CD4-positive, alpha-beta T cell treated with Interleukin-15 for 1 hour (primary cell): ENCODE measurements around the gene RMP24.
A peak's percentile ranks its signal among the peaks of the same experiment; 100 is the strongest.
"Not testable (repeated sequence)": the region's sequence is repeated elsewhere in the genome, so short reads cannot be mapped to it uniquely, and the experiment has no call there.

Experiments
- DNase-seq: peaks from one replicate; pipeline ENCODE4 v3.0.0-alpha.2; 2020

The RMP24 gene

GRCh38 chr18:35972197-35973000 lies at the start of gene RMP24:
Gene RMP24, plus strand, starts transcription at chr18:35972679.
- DNase-seq = peak; percentile 92

- no peak for DNase-seq
Measured at GRCh38 chr18:35923939-35924684, 48.4 kb upstream of the RMP24 start.

GRCh38 chr18:35926884-35927283 lies 45.6 kb upstream of the RMP24 start:
- no peak for DNase-seq

DNA sequence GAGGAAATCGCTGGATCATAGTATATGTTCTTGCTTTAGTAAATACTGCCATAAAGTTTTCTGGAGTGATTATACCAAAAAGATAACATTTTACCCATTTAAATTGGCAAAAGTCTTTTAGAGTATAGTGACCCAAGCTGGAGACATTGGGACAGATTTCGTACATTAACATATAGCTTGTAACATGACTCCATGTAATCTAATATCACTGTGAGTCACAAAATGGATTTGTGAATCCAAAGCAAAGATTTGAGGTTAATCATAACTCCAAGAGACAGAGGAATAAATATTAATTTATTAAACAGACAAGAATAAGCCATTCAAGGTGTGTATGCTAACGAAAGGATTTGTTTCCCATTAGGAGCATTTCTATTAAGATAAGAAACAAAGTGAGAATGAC lies 45.0 kb upstream of the RMP24 start:
- DNase-seq = no peak

GRCh38 chr18:35933982-35934381 lies 38.5 kb upstream of the RMP24 start:
- DNase-seq = no peak

DNA sequence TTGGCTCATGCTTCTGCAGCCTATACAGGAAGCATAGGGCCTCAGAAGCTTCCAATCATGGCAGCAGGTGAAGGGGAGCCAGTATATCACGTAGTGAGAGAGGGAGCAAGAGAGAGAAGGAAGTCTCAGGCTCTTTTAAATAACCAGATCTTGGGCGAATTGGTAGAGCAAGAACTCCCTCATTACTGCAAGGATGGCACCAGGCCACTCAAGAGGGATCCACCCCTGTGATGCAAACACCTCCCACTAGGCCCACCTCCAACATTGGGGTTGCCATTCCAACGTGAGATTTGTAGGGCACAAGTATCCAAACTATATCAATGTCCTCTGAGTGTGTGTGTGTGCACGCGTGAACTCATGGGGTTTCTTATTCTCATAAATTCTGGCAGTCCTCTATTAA lies 37.6 kb upstream of the RMP24 start:
- no peak for DNase-seq

DNA sequence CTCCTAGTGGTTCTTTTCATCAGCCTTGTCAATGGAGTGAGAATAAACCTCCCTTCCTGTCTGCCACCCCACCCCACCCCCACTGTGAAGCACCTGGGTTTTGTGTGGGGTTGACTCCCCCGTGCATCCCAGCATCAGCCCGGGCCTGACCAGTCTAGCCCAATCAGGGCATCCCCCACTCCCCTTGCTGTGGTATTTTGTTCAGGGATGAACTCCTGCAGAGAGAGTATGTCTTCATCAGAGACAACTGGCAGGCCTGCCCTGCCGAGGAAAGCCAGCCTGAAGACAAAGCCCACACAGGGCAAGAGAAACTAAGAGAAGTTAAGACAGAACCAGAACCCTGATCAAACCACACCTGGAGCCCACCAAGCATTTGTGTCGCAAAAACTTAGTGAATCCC lies 36.7 kb upstream of the RMP24 start:
- no peak for DNase-seq

DNA sequence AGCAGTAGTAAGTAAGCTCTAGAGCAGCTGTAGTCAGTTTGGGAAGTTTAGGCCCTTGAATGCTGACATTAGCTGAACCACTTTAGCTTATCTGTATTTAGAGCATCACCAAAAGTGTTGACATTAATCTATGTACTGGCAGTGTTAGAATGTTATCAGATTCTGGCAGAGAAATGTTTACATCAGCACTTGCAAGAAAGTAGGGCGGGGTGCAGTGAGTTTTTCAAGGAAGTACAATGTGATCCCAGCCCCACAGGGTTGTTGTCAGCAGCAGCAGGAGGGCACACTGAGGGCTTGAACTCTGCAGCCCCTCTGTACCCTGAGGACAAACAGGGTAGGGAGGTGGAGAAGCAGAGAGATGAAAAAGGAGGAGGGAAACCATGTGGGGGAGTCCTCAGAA lies 35.5 kb upstream of the RMP24 start:
- no peak for DNase-seq

DNA sequence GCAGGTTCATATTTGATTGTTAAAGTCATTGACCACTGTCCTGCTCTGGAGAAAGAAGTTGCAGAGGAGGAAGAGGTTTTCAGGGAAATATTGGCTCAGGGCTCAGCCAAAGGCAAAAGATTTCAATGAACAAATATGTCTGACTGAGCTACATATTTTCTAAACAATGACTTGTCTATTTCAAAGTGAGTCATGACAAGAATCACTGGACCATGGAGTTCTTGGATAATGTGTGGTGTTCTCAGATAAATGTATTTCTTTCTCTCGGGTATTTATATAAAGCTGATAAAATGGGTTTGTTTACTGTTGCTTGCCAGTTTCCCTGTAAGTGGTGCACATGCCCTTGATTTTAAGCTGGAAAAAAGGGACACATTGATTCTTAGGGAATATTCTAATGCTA lies 34.3 kb upstream of the RMP24 start:
- DNase-seq = no peak

DNA sequence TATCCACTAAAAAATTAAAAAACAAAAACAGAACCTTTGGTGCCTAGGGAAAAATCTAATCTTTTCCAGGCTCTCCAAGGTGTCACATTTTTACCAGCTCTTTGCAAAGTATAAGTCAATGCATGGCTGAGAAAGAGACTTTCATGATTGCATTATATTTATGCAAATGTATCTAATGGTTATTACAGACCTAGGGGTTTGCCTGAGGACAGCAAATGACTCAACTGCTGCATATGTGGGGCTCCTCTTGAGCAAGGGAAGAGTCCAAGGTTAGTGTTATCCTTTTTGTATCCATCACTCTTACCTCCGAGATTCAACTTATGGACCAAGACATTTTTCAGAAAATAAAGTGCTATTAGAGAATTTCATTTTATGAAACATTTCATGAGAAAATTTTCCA lies 33.9 kb upstream of the RMP24 start:
- no peak for DNase-seq

DNA sequence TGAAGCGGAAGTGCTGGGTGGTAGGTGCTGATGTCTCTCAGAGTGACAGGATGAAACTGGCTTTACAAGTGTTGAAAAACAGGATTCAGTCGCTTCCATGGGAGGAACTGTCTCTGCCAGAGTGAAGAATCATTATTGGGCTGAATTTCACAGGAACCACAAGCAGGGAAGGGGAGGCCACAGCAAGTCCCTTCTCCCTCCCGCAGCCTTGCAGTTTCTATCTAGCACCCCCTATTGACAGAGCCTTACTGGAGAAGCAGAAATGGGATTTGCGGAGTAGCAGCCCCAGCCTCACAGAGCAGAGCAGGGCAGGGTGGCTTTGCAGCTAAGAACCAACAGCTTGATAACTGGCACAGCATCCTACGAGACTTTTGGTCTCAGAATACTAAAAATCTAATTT lies 33.3 kb upstream of the RMP24 start:
- no peak for DNase-seq

- DNase-seq = no peak
Measured at GRCh38 chr18:35941299-35941698, 31.2 kb upstream of the RMP24 start.

- DNase-seq = no peak
Measured at GRCh38 chr18:35942133-35942532, 30.3 kb upstream of the RMP24 start.

DNA sequence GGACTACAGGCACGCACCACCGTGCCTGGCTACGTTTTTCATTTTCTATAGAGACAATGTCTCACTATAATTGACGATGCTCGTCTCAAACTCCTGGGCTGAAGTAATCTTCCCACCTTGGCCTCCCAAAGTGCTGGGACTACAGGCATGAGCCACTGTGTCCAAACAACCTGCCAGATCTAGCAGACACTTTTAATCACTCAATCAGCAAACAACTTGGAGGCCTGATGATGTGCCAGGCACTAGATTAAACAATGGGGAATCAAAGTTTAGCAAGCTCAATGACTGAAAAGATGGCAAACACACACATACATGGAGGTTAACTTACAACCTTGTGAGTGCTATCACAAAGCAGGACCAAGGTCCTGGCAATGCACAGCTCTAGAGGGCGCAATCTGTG lies 29.8 kb upstream of the RMP24 start:
- DNase-seq = no peak

DNA sequence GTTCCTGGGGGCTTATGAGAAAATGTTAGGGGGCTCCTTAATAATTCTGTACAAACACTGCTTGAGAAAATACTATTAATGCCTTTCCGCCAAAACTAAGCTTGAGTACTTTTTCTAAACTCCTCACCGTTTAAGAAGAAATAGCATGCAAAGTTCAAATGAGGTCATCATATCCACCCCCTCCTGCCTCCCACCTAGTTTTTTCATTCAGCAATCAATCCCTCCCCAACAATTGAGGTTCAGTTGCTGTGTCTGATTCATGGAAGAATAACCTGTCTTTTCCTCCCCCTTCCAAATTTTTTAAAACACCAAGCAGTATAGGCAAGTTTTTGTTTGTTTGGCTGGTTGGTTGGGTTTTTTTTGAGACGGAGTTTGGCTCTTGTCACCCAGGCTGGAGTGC lies 24.4 kb upstream of the RMP24 start:
- DNase-seq = no peak

DNA sequence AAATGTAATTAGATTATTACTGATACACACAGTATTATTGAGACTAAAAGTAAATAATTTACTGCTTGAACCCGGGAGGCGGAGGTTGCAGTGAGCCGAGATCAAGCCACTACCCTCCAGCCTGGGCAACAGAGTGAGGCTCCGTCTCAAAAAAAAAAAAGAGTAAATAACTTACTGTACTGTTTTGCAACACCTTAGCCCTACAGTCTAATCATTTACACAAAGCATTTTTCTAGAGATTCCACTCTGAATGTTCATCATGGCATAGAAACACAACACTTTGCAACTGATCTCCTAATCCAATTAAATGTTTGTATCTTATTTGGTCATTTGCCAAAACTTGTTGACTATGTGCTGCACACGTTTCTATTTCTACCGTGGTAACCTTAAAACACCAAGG lies 23.4 kb upstream of the RMP24 start:
- DNase-seq = no peak

GRCh38 chr18:35949903-35950627 lies 22.4 kb upstream of the RMP24 start:
- peak; percentile 26 for DNase-seq

- no peak for DNase-seq
Measured at GRCh38 chr18:35950628-35950982, 21.9 kb upstream of the RMP24 start.

DNA sequence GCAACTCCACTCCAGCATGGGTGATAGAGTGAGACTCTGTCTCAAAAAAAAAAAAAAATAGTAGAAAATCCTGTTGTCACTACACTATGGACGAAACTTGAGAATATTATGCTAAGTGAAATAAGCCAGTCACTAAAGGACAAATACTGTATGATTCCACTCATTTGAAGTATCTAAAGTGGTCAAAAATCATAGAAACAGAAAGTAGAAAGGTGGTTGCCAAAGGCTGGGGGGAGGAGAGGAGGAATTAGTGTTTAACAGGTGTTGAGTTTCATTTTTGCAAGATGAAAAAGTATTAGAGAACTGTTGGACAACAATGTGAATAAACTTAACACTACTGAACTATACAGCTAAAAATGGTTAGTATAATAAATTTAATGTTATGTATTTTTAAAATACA lies 18.8 kb upstream of the RMP24 start:
- no peak for DNase-seq

DNA sequence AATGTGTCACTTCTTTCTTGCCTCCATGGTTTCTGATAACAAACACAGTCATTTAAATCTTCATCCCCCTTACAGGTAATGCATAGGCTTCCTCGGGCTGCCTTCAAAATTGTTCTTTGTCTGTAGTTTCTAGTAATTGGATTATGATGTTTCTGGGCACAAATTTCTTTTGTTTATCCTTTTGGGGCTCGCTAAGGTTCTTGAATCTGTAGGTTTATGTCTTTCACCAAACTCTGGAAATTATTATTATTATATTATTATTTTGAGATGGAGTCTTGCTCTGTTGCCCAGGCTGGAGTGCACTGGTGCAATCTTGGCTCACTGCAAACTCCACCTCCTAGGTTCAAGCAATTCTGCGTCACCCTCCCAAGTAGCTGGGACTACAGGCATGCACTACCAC lies 16.3 kb upstream of the RMP24 start:
- no peak for DNase-seq

- DNase-seq = no peak
Measured at GRCh38 chr18:35962320-35962719, 10.2 kb upstream of the RMP24 start.

DNA sequence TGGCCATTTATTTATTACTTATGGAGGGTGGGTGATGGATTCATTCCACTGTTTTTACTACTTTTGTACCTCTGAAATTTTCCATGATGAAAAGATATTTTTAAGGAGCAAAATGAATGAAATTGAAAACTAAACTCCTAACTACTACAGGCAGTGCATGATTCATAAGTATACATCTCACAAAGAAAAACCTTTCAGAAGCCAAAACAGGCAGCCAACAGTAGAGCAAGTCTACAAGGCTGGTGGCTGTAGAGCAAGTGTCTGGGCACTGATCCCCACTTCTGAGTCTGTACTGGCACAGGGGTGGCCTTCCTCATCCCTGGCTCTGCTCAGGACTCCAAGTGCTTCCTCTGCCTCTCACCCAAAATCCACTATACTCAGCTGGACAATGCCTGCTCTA lies 8.2 kb upstream of the RMP24 start:
- DNase-seq = no peak

DNA sequence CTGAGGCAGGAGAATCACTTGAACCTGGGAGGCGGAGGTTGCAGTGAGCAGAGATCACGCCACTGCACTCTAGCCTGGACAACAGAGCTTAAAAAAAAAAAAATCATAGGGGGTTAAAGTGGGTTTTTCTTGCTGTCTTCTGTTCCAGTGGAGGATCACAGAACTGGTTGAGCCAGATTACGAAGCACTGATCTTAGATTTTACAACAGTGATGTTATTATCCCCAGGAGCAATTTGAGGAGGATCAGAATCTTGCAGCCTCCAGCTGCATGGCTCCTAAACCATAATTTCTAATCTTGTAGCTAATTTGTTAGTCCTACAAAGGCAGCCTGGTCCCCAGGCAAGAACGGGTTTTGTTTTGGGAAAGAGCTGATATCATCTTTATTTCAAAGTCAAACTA lies 4.6 kb upstream of the RMP24 start:
- not testable (repeated sequence) for DNase-seq

GRCh38 chr18:35968278-35968880 lies 4.1 kb upstream of the RMP24 start:
- DNase-seq = no peak
